Trophoblast cell (in vitro differentiated cells and primary cell): Measurements from ENCODE around the gene RPL23.

Source experiments
- DNase-seq, 2 donors: peaks; one replicate each; pipeline ENCODE4 v3.0.0-alpha.2; 2016
- H2AFZ ChIP-seq: 2 replicates; pipeline ENCODE4 v1.6.1; 2013; ENCODE audit warnings: low read length, moderate library complexity, mild to moderate bottlenecking; ENCODE audit not compliant: insufficient read depth, poor library complexity
- H2AK5ac ChIP-seq: 2 replicates; pipeline ENCODE4 v1.6.1; 2013; ENCODE audit warnings: mild to moderate bottlenecking, low read length
- H2BK120ac ChIP-seq: 2 replicates; pipeline ENCODE4 v1.6.1; 2013; ENCODE audit warnings: low read length, mild to moderate bottlenecking, moderate library complexity; ENCODE audit not compliant: insufficient read depth, poor library complexity
- H2BK12ac ChIP-seq: 2 replicates; pipeline ENCODE4 v1.6.1; 2013; ENCODE audit warnings: mild to moderate bottlenecking, low read length, moderate library complexity
- H2BK5ac ChIP-seq: 2 replicates; pipeline ENCODE4 v1.6.1; 2013; ENCODE audit warnings: low read length, low read depth, moderate library complexity, mild to moderate bottlenecking; ENCODE audit not compliant: poor library complexity
- H3K14ac ChIP-seq: 2 replicates; pipeline ENCODE4 v1.6.1; 2013; ENCODE audit warnings: mild to moderate bottlenecking, low read length
- H3K18ac ChIP-seq: 2 replicates; pipeline ENCODE4 v1.6.1; 2013; ENCODE audit warnings: mild to moderate bottlenecking, low read length
- H3K23ac ChIP-seq: 2 replicates; pipeline ENCODE4 v1.6.1; 2013; ENCODE audit warnings: low read length
- H3K27ac ChIP-seq: 2 replicates; pipeline ENCODE4 v1.5.1; 2013; ENCODE audit warnings: low read depth, mild to moderate bottlenecking, inconsistent platforms, low read length, moderate library complexity
- H3K27me3 ChIP-seq: 2 replicates; pipeline ENCODE4 v1.6.1; 2013; ENCODE audit warnings: inconsistent platforms, mild to moderate bottlenecking, low read length, moderate library complexity; ENCODE audit not compliant: insufficient read depth
- H3K36me3 ChIP-seq, 2 experiments: 1 replicate in 1 of 2; 2 replicates in 1 of 2; pipeline ENCODE4 v1.6.1; 2013; ENCODE audit warnings: low read length in 2 of 2, mild to moderate bottlenecking in 2 of 2, moderate library complexity in 1 of 2; ENCODE audit not compliant: insufficient read depth in 2 of 2, control insufficient read depth in 1 of 2
- H3K4ac ChIP-seq: 2 replicates; pipeline ENCODE4 v1.6.1; 2013; ENCODE audit warnings: low read depth, mild to moderate bottlenecking, low read length, moderate library complexity
- H3K4me1 ChIP-seq, 2 experiments: 1 replicate in 1 of 2; 2 replicates in 1 of 2; pipeline ENCODE4 v1.6.1; 2013; ENCODE audit warnings: low read length in 2 of 2, mild to moderate bottlenecking in 2 of 2, moderate library complexity in 1 of 2; ENCODE audit not compliant: insufficient read depth in 2 of 2, control insufficient read depth in 1 of 2
- H3K4me2 ChIP-seq: 2 replicates; pipeline ENCODE4 v1.6.1; 2013; ENCODE audit warnings: inconsistent platforms, mild to moderate bottlenecking, low read length, moderate library complexity
- H3K4me3 ChIP-seq: 2 replicates; pipeline ENCODE4 v1.5.1; 2013; ENCODE audit warnings: mild to moderate bottlenecking, low read depth, low read length, inconsistent platforms
- H3K79me1 ChIP-seq: one replicate; pipeline ENCODE4 v1.6.1; 2013; ENCODE audit warnings: low read length
- H3K79me2 ChIP-seq: 2 replicates; pipeline ENCODE4 v1.6.1; 2013; ENCODE audit warnings: low read length, mild to moderate bottlenecking; ENCODE audit not compliant: control insufficient read depth, insufficient read depth, poor library complexity
- H3K9ac ChIP-seq: 2 replicates; pipeline ENCODE4 v1.6.1; 2013; ENCODE audit warnings: mild to moderate bottlenecking, low read length
- H3K9me3 ChIP-seq: 2 replicates; pipeline ENCODE4 v1.6.1; 2013; ENCODE audit warnings: low read depth, mild to moderate bottlenecking, control low read depth, inconsistent platforms, low read length; ENCODE audit not compliant: insufficient read depth
- H4K12ac ChIP-seq: 2 replicates; pipeline ENCODE4 v1.6.1; 2013; ENCODE audit warnings: low read depth, mild to moderate bottlenecking, low read length, moderate library complexity
- H4K8ac ChIP-seq: 2 replicates; pipeline ENCODE4 v1.6.1; 2013; ENCODE audit warnings: low read depth, mild to moderate bottlenecking, low read length, moderate library complexity
- H4K91ac ChIP-seq: one replicate; pipeline ENCODE4 v1.6.1; 2013; ENCODE audit warnings: low read depth, mild to moderate bottlenecking, low read length, moderate library complexity
- WGBS: extraction: QIAGEN DNeasy Blood & Tissue Kit; methylation state at CpG from one replicate; pipeline ENCODE4 v1.1.7; 2013; ENCODE audit warnings: missing lambda C conversion rate; ENCODE audit not compliant: insufficient read length, insufficient coverage; ENCODE audit errors: extremely low coverage; 5-methylcytosine and 5-hydroxymethylcytosine counted together

RPL23 gene

GRCh38 chr17:38877130-38877851, 23.8 kb upstream of the RPL23 start:
- Histone ChIP-seq H3K23ac (no peak overlapping the region), H3K79me2 (peaks cover 38% of the 10 kb centered on the region), H3K79me1 (peaks cover 18% of the 10 kb centered on the region), H4K12ac (no peak overlapping the region), H4K91ac (no peak overlapping the region), H3K9me3 (peaks cover 2% of the 10 kb centered on the region), H3K4me2 (no peak overlapping the region), H3K27me3 (no peaks in the 10 kb centered on the region), H2AK5ac (peak overlapping the region; percentile 54), H2BK12ac (peak overlapping the region; percentile 42), H3K14ac (no peak overlapping the region), H3K36me3 (peaks cover 28 to 38% of the 10 kb centered on the region in 2 experiments), H3K18ac (peak overlapping the region; percentile 62), H3K4ac (peak overlapping the region; percentile 56), H2BK120ac (no peak overlapping the region), H3K4me3 (no peak overlapping the region), H4K8ac (no peak overlapping the region), H2AFZ (peak overlapping the region; percentile 12), H3K27ac (no peak overlapping the region), H2BK5ac (no peak overlapping the region), H3K4me1 (peaks cover 57 to 65% of the 10 kb centered on the region in 2 experiments), H3K9ac (no peak overlapping the region)
- DNase-seq, result no peak
- WGBS, result no CpG with 5 or more reads among the region's 7 CpGs

- no peak overlapping the region for H4K12ac ChIP-seq
- H2AFZ ChIP-seq, result no peak overlapping the region
- peak overlapping the region; percentile 12 for H3K27ac ChIP-seq
- H3K14ac ChIP-seq, result no peak overlapping the region
- peak overlapping the region; percentile 26 for H3K4me2 ChIP-seq
- H3K18ac ChIP-seq, result no peak overlapping the region
- H3K4me3 ChIP-seq, result no peak overlapping the region
- peaks cover 53 to 66% of the 10 kb centered on the region in 2 experiments for H3K4me1 ChIP-seq
- H3K27me3 ChIP-seq, result no peaks in the 10 kb centered on the region
- no CpG with 5 or more reads among the region's 5 CpGs for WGBS
- H2BK120ac ChIP-seq, result peak overlapping the region; percentile 26
- no peak overlapping the region for H3K9ac ChIP-seq
- H2AK5ac ChIP-seq, result peak overlapping the region; percentile 17
- peak overlapping the region; percentile 33 for H4K91ac ChIP-seq
- peaks cover 23% of the 10 kb centered on the region for H3K79me1 ChIP-seq
- peaks cover 22 to 30% of the 10 kb centered on the region in 2 experiments for H3K36me3 ChIP-seq
- peaks cover 42% of the 10 kb centered on the region for H3K79me2 ChIP-seq
- no peaks in the 10 kb centered on the region for H3K9me3 ChIP-seq
- peak; percentile 96 to 99 for DNase-seq
- no peak overlapping the region for H4K8ac ChIP-seq
- H3K4ac ChIP-seq, result peak overlapping the region; percentile 61
- H2BK12ac ChIP-seq, result no peak overlapping the region
- H3K23ac ChIP-seq, result no peak overlapping the region
- peak overlapping the region; percentile 76 for H2BK5ac ChIP-seq
Measured at GRCh38 chr17:38875477-38876075, 22.1 kb upstream of the RPL23 start.

GRCh38 chr17:38874505-38875400, 21.2 kb upstream of the RPL23 start:
- H2AFZ ChIP-seq, result no peak overlapping the region
- peak overlapping the region; percentile 21 for H2BK12ac ChIP-seq
- H3K14ac ChIP-seq, result peak overlapping the region; percentile 18
- H2AK5ac ChIP-seq, result peak overlapping the region; percentile 17
- no peak overlapping the region for H4K12ac ChIP-seq
- peak overlapping the region; percentile 76 for H2BK5ac ChIP-seq
- H3K9ac ChIP-seq, result no peak overlapping the region
- H3K4me1 ChIP-seq, result peaks cover 49 to 60% of the 10 kb centered on the region in 2 experiments
- H3K4me2 ChIP-seq, result peak overlapping the region; percentile 26
- H3K9me3 ChIP-seq, result no peaks in the 10 kb centered on the region
- no peak overlapping the region for H3K23ac ChIP-seq
- H4K91ac ChIP-seq, result peak overlapping the region; percentile 33
- WGBS, result no CpG with 5 or more reads among the region's 10 CpGs
- H3K27ac ChIP-seq, result peak overlapping the region; percentile 49
- H3K18ac ChIP-seq, result peak overlapping the region; percentile 18
- no peak overlapping the region for H4K8ac ChIP-seq
- H3K79me2 ChIP-seq, result peaks cover 44% of the 10 kb centered on the region
- peak overlapping the region; percentile 26 for H2BK120ac ChIP-seq
- H3K4me3 ChIP-seq, result no peak overlapping the region
- peaks cover 24% of the 10 kb centered on the region for H3K79me1 ChIP-seq
- DNase-seq, result no peak
- H3K27me3 ChIP-seq, result no peaks in the 10 kb centered on the region
- H3K4ac ChIP-seq, result peak overlapping the region; percentile 61
- H3K36me3 ChIP-seq, result peaks cover 17 to 29% of the 10 kb centered on the region in 2 experiments

- Histone ChIP-seq H3K9me3 (no peaks in the 10 kb centered on the region), H3K4me3 (peak overlapping the region; percentile 18), H2AK5ac (no peak overlapping the region), H3K27ac (peak overlapping the region; percentile 49), H3K4me2 (peak overlapping the region; percentile 26), H2BK5ac (no peak overlapping the region), H3K79me2 (peaks cover 48% of the 10 kb centered on the region), H2BK12ac (no peak overlapping the region), H3K36me3 (peaks cover 16 to 28% of the 10 kb centered on the region in 2 experiments), H3K14ac (no peak overlapping the region), H4K8ac (no peak overlapping the region), H3K4me1 (peaks cover 46 to 58% of the 10 kb centered on the region in 2 experiments), H3K18ac (peak overlapping the region; percentile 19), H3K79me1 (peaks cover 28% of the 10 kb centered on the region), H2AFZ (no peak overlapping the region), H2BK120ac (no peak overlapping the region), H4K12ac (no peak overlapping the region), H3K27me3 (no peaks in the 10 kb centered on the region), H3K23ac (no peak overlapping the region), H4K91ac (no peak overlapping the region), H3K4ac (peak overlapping the region; percentile 49), H3K9ac (no peak overlapping the region)
- no CpG with 5 or more reads among the region's 9 CpGs for WGBS
- DNase-seq, result no peak
Measured at GRCh38 chr17:38873640-38874380, 20.3 kb upstream of the RPL23 start.
